Spinal cord (tissue), 10 donors: ENCODE data around the gene ZNF804B. TPM values are rescaled to one million over a fixed set of nuclear protein-coding genes. Genes with fewer than 3 reads are reported as not detected.
A peak's percentile ranks its signal among the peaks of the same experiment; 100 is the strongest.

Experiments used
- DNase-seq, 6 donors: peaks; one replicate each; pipeline versions ENCODE4 v3.0.0 to v3.0.0-alpha.2; 2013 to 2015; ENCODE audit warnings: low spot score in 6 of 6, low read depth in 4 of 6
- H3K27ac ChIP-seq: one replicate; pipeline ENCODE4 v1.5.1; 2013; ENCODE audit warnings: low read depth, low read length, control low read depth
- H3K27me3 ChIP-seq: one replicate; pipeline ENCODE4 v1.6.1; 2013; ENCODE audit warnings: low read length; ENCODE audit not compliant: control insufficient read depth, insufficient read depth
- H3K36me3 ChIP-seq: one replicate; pipeline ENCODE4 v1.6.1; 2013; ENCODE audit warnings: low read length; ENCODE audit not compliant: control insufficient read depth, insufficient read depth
- H3K4me1 ChIP-seq: one replicate; pipeline ENCODE4 v1.6.1; 2013; ENCODE audit warnings: low read length; ENCODE audit not compliant: control insufficient read depth, insufficient read depth
- H3K4me3 ChIP-seq: one replicate; pipeline ENCODE4 v1.5.1; 2013; ENCODE audit warnings: low read depth, low read length, control low read depth
- H3K9me3 ChIP-seq: one replicate; pipeline ENCODE4 v1.6.1; 2013; ENCODE audit warnings: low read length; ENCODE audit not compliant: control insufficient read depth, insufficient read depth
- WGBS: methylation state at CpG from one replicate; pipeline ENCODE4 v1.1.5; 2013; ENCODE audit warnings: missing lambda C conversion rate; ENCODE audit not compliant: insufficient coverage; 5-methylcytosine and 5-hydroxymethylcytosine counted together
- polyA plus RNA-seq, 2 donors: library from polyadenylated mRNA; unstranded; fragments of 120-200 nt; gene quantifications; one replicate each; pipeline ENCODE4 v1.2.1, GENCODE V29; 2013; ENCODE audit not compliant: insufficient read length in 2 of 2
- total RNA-seq, 2 donors: library from RNA; depleted of rRNA in 1 of 2; stranded (reverse); fragments of 120-200 nt in 1 of 2; fragments of >200 nt in 1 of 2; gene quantifications; one replicate each; pipeline versions ENCODE4 v1.2.3 to v1.2.4, GENCODE V29; 2013 to 2014
- donor health status: healthy.

Gene ZNF804B
- total and polyA plus RNA-seq, 4 donors: 0.96 to 5.5 (median 2.2) TPM

- Histone ChIP-seq H3K36me3 (no peaks in the 10 kb centered on the region), H3K27me3 (no peaks in the 10 kb centered on the region), H3K27ac (no peak overlapping the region), H3K4me1 (no peaks in the 10 kb centered on the region), H3K9me3 (no peaks in the 10 kb centered on the region), H3K4me3 (no peak overlapping the region)
- DNase-seq: no peak
- WGBS: no CpG with 5 or more reads among the region's 1 CpG
Observed at GRCh38 chr7:88771417-88771816, 11.9 kb downstream of the ZNF804B start.

GRCh38 chr7:88772776-88773175 is 13.3 kb downstream of the ZNF804B start:
- no peaks in the 10 kb centered on the region for H3K9me3 ChIP-seq
- H3K27me3 ChIP-seq: no peaks in the 10 kb centered on the region
- H3K27ac ChIP-seq: no peak overlapping the region
- no peaks in the 10 kb centered on the region for H3K36me3 ChIP-seq
- H3K4me1 ChIP-seq: no peaks in the 10 kb centered on the region
- no peak for DNase-seq
- no peak overlapping the region for H3K4me3 ChIP-seq

- no peak for DNase-seq
- Histone ChIP-seq H3K9me3 (no peaks in the 10 kb centered on the region), H3K27ac (no peak overlapping the region), H3K36me3 (no peaks in the 10 kb centered on the region), H3K27me3 (no peaks in the 10 kb centered on the region), H3K4me3 (no peak overlapping the region), H3K4me1 (no peaks in the 10 kb centered on the region)
Observed at GRCh38 chr7:88775838-88776237, 16.3 kb downstream of the ZNF804B start.

GRCh38 chr7:88787777-88788176 is 28.3 kb downstream of the ZNF804B start:
- no peaks in the 10 kb centered on the region for H3K36me3 ChIP-seq
- DNase-seq: no peak
- no peaks in the 10 kb centered on the region for H3K27me3 ChIP-seq
- H3K9me3 ChIP-seq: no peaks in the 10 kb centered on the region
- WGBS: 84% methylated on average over 2 of the region's 2 CpGs
- no peak overlapping the region for H3K27ac ChIP-seq
- no peaks in the 10 kb centered on the region for H3K4me1 ChIP-seq
- H3K4me3 ChIP-seq: no peak overlapping the region

GRCh38 chr7:88789480-88790064 is 30.1 kb downstream of the ZNF804B start:
- DNase-seq: peak in 2 of 6 donors; percentile 30 to 56
- no peaks in the 10 kb centered on the region for H3K4me1 ChIP-seq
- 67% methylated on average over 1 of the region's 2 CpGs for WGBS

GRCh38 chr7:88791891-88792290 is 32.4 kb downstream of the ZNF804B start:
- H3K36me3 ChIP-seq: no peaks in the 10 kb centered on the region
- 74% methylated on average over 3 of the region's 4 CpGs for WGBS
- no peak for DNase-seq
- H3K27ac ChIP-seq: no peak overlapping the region
- H3K4me3 ChIP-seq: no peak overlapping the region
- H3K27me3 ChIP-seq: no peaks in the 10 kb centered on the region
- H3K4me1 ChIP-seq: no peaks in the 10 kb centered on the region
- H3K9me3 ChIP-seq: no peaks in the 10 kb centered on the region

More at GRCh38 chr7:88789480-88790064, 30.1 kb downstream of the ZNF804B start:
- no peaks in the 10 kb centered on the region for H3K36me3 ChIP-seq
- no peaks in the 10 kb centered on the region for H3K9me3 ChIP-seq
- no peak overlapping the region for H3K27ac ChIP-seq
- H3K4me3 ChIP-seq: no peak overlapping the region
- H3K27me3 ChIP-seq: no peaks in the 10 kb centered on the region

- Histone ChIP-seq H3K4me3 (no peak overlapping the region), H3K9me3 (no peaks in the 10 kb centered on the region), H3K27me3 (no peaks in the 10 kb centered on the region), H3K4me1 (no peaks in the 10 kb centered on the region), H3K36me3 (no peaks in the 10 kb centered on the region), H3K27ac (no peak overlapping the region)
- DNase-seq: no peak
- 100% methylated on average over 1 of the region's 3 CpGs for WGBS
Observed at GRCh38 chr7:88792361-88792760, 32.9 kb downstream of the ZNF804B start.

GRCh38 chr7:88795553-88795952 is 36.1 kb downstream of the ZNF804B start, which contains the start of gene TEX47:
TEX47 (minus strand) TSS chr7:88795737; CDS start chr7:88794942, 795 bp downstream.
- 83% methylated on average over 7 of the region's 7 CpGs for WGBS

GRCh38 chr7:88801046-88801445 is 41.5 kb downstream of the ZNF804B start:
- WGBS: 38% methylated on average over 2 of the region's 3 CpGs
- no peaks in the 10 kb centered on the region for H3K36me3 ChIP-seq

More at GRCh38 chr7:88795553-88795952, 36.1 kb downstream of the ZNF804B start, which contains the start of gene TEX47:
- no peak within 1 kb of the TSS for H3K27ac ChIP-seq
- DNase-seq: no peak
- H3K4me1 ChIP-seq: no peaks in the 10 kb centered on the region
- no peak within 1 kb of the TSS for H3K4me3 ChIP-seq
- H3K9me3 ChIP-seq: no peaks in the 10 kb centered on the region
- H3K36me3 ChIP-seq: no peaks in the 10 kb centered on the region
- no peaks in the 10 kb centered on the region for H3K27me3 ChIP-seq

GRCh38 chr7:88806280-88807037 is 47.0 kb downstream of the ZNF804B start:
- Histone ChIP-seq H3K4me1 (no peaks in the 10 kb centered on the region), H3K27ac (no peak overlapping the region), H3K27me3 (no peaks in the 10 kb centered on the region), H3K9me3 (no peaks in the 10 kb centered on the region), H3K36me3 (no peaks in the 10 kb centered on the region), H3K4me3 (no peak overlapping the region)
- no CpG with 5 or more reads among the region's 2 CpGs for WGBS
- DNase-seq: no peak

More at GRCh38 chr7:88801046-88801445, 41.5 kb downstream of the ZNF804B start:
- Histone ChIP-seq H3K4me1 (no peaks in the 10 kb centered on the region), H3K4me3 (no peak overlapping the region), H3K27me3 (no peaks in the 10 kb centered on the region), H3K9me3 (no peaks in the 10 kb centered on the region), H3K27ac (no peak overlapping the region)
- no peak for DNase-seq
